ENCODE data around the gene MOSPD3. TPM values are rescaled to one million over a fixed set of nuclear protein-coding genes. Genes with fewer than 3 reads are reported as not detected.

Gene MOSPD3
- total RNA-seq, 1 experiment from 2014 or later, result 9.4 TPM

DNA sequence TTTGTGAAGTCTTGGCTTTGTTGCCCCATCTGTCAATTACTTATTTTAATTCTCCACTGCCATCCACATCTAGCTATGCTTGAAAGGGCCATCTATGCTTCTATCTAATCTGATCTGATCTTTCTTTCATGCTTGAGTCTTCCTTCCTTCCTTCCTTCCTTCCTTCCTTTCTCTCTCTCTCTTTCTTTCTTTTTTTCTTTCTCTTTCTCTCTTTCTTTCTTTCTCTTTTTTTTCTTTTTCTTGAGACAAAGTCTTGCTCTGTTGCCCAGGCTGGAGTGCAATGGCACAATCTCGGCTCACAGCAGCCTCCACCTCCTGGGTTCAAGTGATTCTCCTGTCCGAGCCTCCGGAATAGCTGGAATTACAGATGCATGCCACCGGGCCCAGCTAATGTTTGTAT lies 17.7 kb downstream of the MOSPD3 start:
- no peaks in the 10 kb centered on the region for H4K20me1 ChIP-seq (ENCODE audit: low read length)
- no peaks in the 10 kb centered on the region for H3K79me2 ChIP-seq (ENCODE audit: low read length)
- intact Hi-C loops (cut with micrococcal nuclease), result no loop called here
- DNase-seq (no peak), ATAC-seq (no peak)
- H2AFZ ChIP-seq (ENCODE audit: low read length), result no peak overlapping the region
- no peaks in the 10 kb centered on the region for H3K27me3 ChIP-seq (ENCODE audit: low read length)
- no peak overlapping the region for H3K4me2 ChIP-seq (ENCODE audit: low read length)
- ChIA-PET CTCF (no interaction called here), POLR2A (ENCODE audit: unreplicated experiment) (interaction anchor here (0.7 kb wide), 1 partner anchor 133 kb away, joined by 6 read pairs; no protein-coding TSS in a partner anchor)
- TF ChIP-seq EZH2phosphoT487 (IDR thresholded peaks at IDR 0.05; ENCODE audit: borderline replicate concordance, low read length) (no peak), EZH2 (IDR thresholded peaks at IDR 0.05; ENCODE audit: low read length, unreplicated experiment) (no peak)
- TF ChIP-seq, protein P1, sequence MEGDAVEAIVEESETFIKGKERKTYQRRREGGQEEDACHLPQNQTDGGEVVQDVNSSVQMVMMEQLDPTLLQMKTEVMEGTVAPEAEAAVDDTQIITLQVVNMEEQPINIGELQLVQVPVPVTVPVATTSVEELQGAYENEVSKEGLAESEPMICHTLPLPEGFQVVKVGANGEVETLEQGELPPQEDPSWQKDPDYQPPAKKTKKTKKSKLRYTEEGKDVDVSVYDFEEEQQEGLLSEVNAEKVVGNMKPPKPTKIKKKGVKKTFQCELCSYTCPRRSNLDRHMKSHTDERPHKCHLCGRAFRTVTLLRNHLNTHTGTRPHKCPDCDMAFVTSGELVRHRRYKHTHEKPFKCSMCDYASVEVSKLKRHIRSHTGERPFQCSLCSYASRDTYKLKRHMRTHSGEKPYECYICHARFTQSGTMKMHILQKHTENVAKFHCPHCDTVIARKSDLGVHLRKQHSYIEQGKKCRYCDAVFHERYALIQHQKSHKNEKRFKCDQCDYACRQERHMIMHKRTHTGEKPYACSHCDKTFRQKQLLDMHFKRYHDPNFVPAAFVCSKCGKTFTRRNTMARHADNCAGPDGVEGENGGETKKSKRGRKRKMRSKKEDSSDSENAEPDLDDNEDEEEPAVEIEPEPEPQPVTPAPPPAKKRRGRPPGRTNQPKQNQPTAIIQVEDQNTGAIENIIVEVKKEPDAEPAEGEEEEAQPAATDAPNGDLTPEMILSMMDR (conservative IDR thresholded peaks at IDR 0.05; ENCODE audit: low read depth, low read length), result no peak
- H3K27ac ChIP-seq (ENCODE audit: low read length), result no peak overlapping the region
- H3K36me3 ChIP-seq (ENCODE audit: low read depth, low read length), result no peaks in the 10 kb centered on the region
- H3K9me3 ChIP-seq (ENCODE audit: low read length), result no peaks in the 10 kb centered on the region
- no peaks in the 10 kb centered on the region for H3F3A ChIP-seq (ENCODE audit: low read length, unreplicated experiment)
- no peak overlapping the region for H3K4me3 ChIP-seq (ENCODE audit: low read length)
- peaks cover 6% of the 10 kb centered on the region for H3K4me1 ChIP-seq (ENCODE audit: insufficient read depth, low read length)
- H3K9ac ChIP-seq (ENCODE audit: low read length), result no peak overlapping the region
- H3K9me2 ChIP-seq (replicated peaks; ENCODE audit: low read length), result no peaks in the 10 kb centered on the region
- no TSS peak for BruUV-seq (replicated peaks)

DNA sequence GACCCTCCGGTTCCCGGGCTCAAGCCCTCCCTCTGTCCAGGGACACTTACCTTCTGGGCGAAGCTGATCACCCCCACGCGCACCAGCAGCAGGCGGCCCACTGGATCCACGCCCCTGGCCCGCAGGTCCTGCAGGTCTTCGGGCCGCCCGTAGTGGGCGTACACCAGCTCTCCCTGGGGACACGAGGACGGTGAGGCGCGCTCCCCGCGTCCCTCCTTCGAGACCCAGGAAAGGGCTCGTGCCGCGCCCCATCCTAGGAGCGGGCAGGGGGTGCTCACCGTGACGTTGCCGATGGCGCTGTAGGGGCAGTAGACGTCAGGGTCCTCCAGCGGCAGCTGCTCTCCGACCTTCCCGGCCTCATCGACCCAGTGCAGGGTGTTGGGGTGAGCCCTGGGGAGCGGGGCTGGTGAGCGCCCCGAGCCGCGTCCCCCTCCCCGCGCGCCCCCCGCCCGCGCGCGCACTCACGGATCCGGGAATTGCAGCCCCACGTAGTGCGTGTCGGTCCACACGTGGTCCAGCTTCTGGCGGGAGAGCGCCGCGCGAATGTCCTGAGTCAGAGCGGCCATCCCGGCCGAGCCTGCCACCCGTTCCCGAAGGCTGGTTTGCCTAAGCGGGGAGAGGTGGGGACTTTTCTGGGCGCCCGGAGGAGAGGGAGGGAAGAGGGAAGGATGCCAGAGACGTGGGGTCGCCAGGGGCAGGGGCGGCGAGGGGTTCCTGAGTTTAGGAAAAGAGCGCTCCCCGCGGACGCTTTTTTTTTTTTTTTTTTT lies 20.8 kb downstream of the MOSPD3 start:
- ATAC-seq (peak; percentile 70), DNase-seq (peak; percentile 14)
- BruUV-seq (replicated peaks), result no TSS peak
- intact Hi-C loops (cut with micrococcal nuclease), result no loop called here
- no peaks in the 10 kb centered on the region for H3K9me2 ChIP-seq (replicated peaks; ENCODE audit: low read length)
- TF ChIP-seq, protein P1 (conservative IDR thresholded peaks at IDR 0.05; ENCODE audit: low read depth, low read length), result peak; percentile 33; the same call in 1 of the 2 replicates
- no peak for TF ChIP-seq EZH2phosphoT487 (IDR thresholded peaks at IDR 0.05; ENCODE audit: borderline replicate concordance, low read length)
- H3K4me3 ChIP-seq (ENCODE audit: low read length), result no peak overlapping the region
- no peak overlapping the region for H3K9ac ChIP-seq (ENCODE audit: low read length)
- H3K27me3 ChIP-seq (ENCODE audit: low read length), result no peaks in the 10 kb centered on the region
- no peaks in the 10 kb centered on the region for H4K20me1 ChIP-seq (ENCODE audit: low read length)
- peak overlapping the region; percentile 37 for H3K4me2 ChIP-seq (ENCODE audit: low read length)
- CTCF ChIA-PET, result interaction anchor here (0.5 to 1.0 kb wide), 3 partner anchors 21 to 83 kb away, joined by 3 to 10 read pairs (median 5); partner anchors contain the start of gene MOSPD3
- no peaks in the 10 kb centered on the region for H3K36me3 ChIP-seq (ENCODE audit: low read depth, low read length)
- H2AFZ ChIP-seq (ENCODE audit: low read length), result peak overlapping the region; percentile 59
- no peaks in the 10 kb centered on the region for H3K9me3 ChIP-seq (ENCODE audit: low read length)
- no peaks in the 10 kb centered on the region for H3F3A ChIP-seq (ENCODE audit: low read length, unreplicated experiment)
- POLR2A ChIA-PET (ENCODE audit: unreplicated experiment), result interaction anchor here (0.6 kb wide), 2 partner anchors 19 to 40 kb away, joined by 3 read pairs; partner anchors contain the start of gene GNB2
- H3K27ac ChIP-seq (ENCODE audit: low read length), result no peak overlapping the region
- H3K79me2 ChIP-seq (ENCODE audit: low read length), result no peaks in the 10 kb centered on the region
- H3K4me1 ChIP-seq (ENCODE audit: insufficient read depth, low read length), result no peaks in the 10 kb centered on the region

DNA sequence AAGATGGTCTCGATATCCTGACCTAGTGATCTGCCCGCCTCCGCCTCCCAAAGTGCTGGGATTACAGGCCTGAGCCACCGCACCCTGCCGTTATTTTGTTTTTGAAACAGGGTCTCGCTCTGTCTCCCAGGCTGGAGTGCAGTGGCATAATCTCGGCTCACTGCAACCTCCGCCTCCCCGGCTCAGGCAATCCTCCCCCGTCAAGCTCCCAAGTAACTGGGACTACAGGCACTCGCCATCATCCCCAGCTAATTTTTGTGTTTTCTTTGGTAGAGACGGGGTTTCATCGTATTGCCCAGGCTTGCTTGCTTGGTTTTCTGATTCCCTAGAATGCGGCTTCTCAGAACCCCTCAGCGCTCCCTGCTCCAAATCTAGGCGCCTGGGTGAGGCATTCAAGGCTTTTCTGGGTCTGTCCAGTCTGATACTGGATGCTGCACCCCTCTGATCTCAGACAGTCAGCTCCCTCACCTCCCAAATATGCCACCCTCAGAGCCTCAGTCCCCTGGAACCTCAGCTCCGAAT lies 27.7 kb downstream of the MOSPD3 start:
- Histone ChIP-seq H3K79me2 (ENCODE audit: low read length) (no peaks in the 10 kb centered on the region), H3K4me1 (ENCODE audit: insufficient read depth, low read length) (no peaks in the 10 kb centered on the region), H3K9me2 (replicated peaks; ENCODE audit: low read length) (no peaks in the 10 kb centered on the region), H3K4me2 (ENCODE audit: low read length) (no peak overlapping the region), H2AFZ (ENCODE audit: low read length) (no peak overlapping the region), H3K27ac (ENCODE audit: low read length) (no peak overlapping the region), H3K36me3 (ENCODE audit: low read depth, low read length) (no peaks in the 10 kb centered on the region), H4K20me1 (ENCODE audit: low read length) (no peaks in the 10 kb centered on the region), H3K9ac (ENCODE audit: low read length) (no peak overlapping the region), H3F3A (ENCODE audit: low read length, unreplicated experiment) (no peaks in the 10 kb centered on the region), H3K4me3 (ENCODE audit: low read length) (no peak overlapping the region), H3K9me3 (ENCODE audit: low read length) (no peaks in the 10 kb centered on the region), H3K27me3 (ENCODE audit: low read length) (no peaks in the 10 kb centered on the region)
- ChIA-PET POLR2A (ENCODE audit: unreplicated experiment) (no interaction called here), CTCF (no interaction called here)
- no peak for ATAC-seq
- intact Hi-C loops (cut with micrococcal nuclease), result no loop called here
- BruUV-seq (replicated peaks), result no TSS peak
- TF ChIP-seq, protein P1 (conservative IDR thresholded peaks at IDR 0.05; ENCODE audit: low read depth, low read length), result no peak
- no peak for TF ChIP-seq EZH2phosphoT487 (IDR thresholded peaks at IDR 0.05; ENCODE audit: borderline replicate concordance, low read length)
- no peak for TF ChIP-seq EZH2 (IDR thresholded peaks at IDR 0.05; ENCODE audit: low read length, unreplicated experiment)
- no peak for DNase-seq
